GM19193 (cell line): ENCODE results near the gene DHX16.

Source experiments
- POLR2A ChIP-seq: IDR thresholded peaks from 4 replicates; pipeline ENCODE4 v1.6.1; 2011; ENCODE audit not compliant: insufficient read depth, insufficient read length; ENCODE audit errors: extremely low read depth

DHX16 gene

GRCh38 chr6:30684386-30685156 lies 11.8 kb upstream of the DHX16 start:
- peak; percentile 25 for TF ChIP-seq POLR2A

GRCh38 chr6:30683980-30684338 lies 11.2 kb upstream of the DHX16 start:
- TF ChIP-seq POLR2A, result no peak

- TF ChIP-seq POLR2A, result no peak
Observed at GRCh38 chr6:30683183-30683979, 10.6 kb upstream of the DHX16 start.

- peak; percentile 82 for TF ChIP-seq POLR2A
Observed at GRCh38 chr6:30682143-30683117, 9.6 kb upstream of the DHX16 start.

GRCh38 chr6:30681766-30682142 lies 8.9 kb upstream of the DHX16 start:
- TF ChIP-seq POLR2A, result no peak

GRCh38 chr6:30679765-30680535 lies 7.1 kb upstream of the DHX16 start:
- TF ChIP-seq POLR2A, result no peak

GRCh38 chr6:30678964-30679726 lies 6.3 kb upstream of the DHX16 start:
- TF ChIP-seq POLR2A, result peak; percentile 28

GRCh38 chr6:30676660-30677285 lies 4.0 kb upstream of the DHX16 start:
- TF ChIP-seq POLR2A, result no peak

GRCh38 chr6:30670760-30671527 lies 1.9 kb downstream of the DHX16 start:
- no peak for TF ChIP-seq POLR2A

GRCh38 chr6:30664994-30665767 lies 7.6 kb downstream of the DHX16 start:
- TF ChIP-seq POLR2A, result no peak

- TF ChIP-seq POLR2A, result no peak
Observed at GRCh38 chr6:30657454-30657853, 15.4 kb downstream of the DHX16 start.

- no peak for TF ChIP-seq POLR2A
Observed at GRCh38 chr6:30656513-30656912, 16.3 kb downstream of the DHX16 start.
